Measurements from ENCODE around the gene IGFLR1.

IGFLR1 gene

DNA sequence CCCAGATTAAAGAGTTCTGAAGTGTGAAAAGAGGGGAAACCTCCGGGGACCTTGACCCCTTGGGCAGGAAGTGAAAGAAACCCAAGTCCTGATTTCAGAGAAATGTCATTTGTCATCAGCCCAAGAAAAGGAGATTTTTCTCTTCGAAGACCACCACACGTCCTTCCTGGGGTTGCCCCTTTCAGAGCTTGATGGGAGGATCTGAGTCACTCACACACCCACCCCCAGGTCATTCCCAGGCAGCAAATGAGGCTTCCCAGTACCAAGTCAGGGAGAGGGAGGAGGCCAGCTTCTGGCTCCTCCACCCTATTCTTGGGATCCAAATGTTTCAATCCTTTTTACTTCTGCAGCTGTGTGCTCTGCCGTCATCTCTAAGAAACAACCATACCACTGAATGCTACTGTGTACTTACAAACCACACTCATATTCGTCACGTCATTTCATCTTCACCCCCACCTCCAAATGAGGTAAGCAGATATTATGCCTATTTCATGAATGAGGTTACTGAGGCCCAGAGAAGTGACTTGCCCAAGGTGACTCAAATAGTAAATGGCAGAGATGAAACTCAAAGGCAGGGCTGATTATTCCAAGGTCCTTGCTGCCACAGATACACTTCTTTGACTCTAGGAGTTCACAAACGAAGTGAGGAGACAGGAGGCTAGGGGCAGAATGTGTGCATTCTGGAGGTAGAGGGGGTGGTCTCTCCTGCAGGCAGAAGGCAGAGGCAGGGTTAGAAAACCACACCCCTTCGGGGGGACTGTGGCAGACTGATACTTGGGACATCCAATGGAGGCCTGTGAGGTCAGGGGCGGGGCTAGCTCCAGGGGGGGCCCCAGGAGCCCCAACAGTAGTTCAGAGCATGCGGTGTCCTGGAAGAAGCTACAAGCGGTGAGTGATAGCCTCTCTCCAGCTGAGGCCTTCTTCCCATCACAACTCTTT lies 29.4 kb downstream of the IGFLR1 start:
- TF ChIP-seq GATA2 (IDR thresholded peaks at IDR 0.05; ENCODE audit: low read depth, low read length) (no peak), GATA3 (IDR thresholded peaks at IDR 0.05; ENCODE audit: low read depth, low read length) (no peak)

DNA sequence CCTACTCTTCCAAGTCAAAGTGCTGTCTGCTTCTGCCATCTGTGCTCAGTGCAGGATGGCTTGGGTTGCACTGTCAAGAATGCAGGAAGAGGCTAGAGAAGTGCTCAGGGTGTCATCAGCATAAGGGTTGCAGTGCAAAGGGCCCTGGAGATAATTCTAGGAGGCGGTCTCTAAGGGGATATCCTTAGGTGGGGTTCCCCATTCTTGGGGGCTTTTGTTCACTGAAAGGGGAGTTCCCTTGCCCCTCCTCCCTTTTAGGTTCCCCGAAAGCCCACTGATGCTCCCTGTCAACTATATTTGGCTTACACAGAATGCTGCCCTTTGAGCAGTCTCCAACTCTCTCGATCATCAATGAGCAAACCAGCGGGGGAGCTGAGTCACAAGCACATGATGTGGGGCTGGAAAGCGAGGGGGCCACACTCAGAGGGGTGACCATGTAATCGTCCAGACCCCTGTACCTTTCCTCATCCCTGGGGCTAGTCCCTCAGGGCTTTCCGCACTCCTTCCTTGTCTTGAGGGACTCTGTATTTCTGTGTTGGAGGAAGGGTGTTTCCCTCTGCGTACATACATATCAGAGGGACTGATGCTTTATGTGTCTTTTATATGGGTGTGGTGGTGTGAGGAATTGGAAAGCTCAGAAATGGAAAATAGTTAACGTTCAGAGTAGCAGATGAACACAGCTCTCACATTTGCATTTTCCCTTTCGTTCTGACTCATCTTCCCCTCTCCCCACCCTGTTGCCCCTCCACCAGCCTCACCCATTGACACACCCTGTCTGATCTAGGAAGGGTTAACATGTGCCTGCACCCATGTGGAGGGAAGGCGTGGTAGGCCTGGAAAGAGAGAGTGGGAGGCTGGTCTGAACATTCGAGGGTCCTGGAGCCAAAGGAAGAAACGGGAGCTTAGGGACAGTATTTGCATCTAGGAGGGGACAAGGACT lies 31.2 kb downstream of the IGFLR1 start:
- TF ChIP-seq GATA3 (IDR thresholded peaks at IDR 0.05; ENCODE audit: low read depth, low read length) (no peak), GATA2 (IDR thresholded peaks at IDR 0.05; ENCODE audit: low read depth, low read length) (no peak)

GRCh38 chr19:35708391-35708790 lies 33.9 kb downstream of the IGFLR1 start:
- TF ChIP-seq GATA2 (IDR thresholded peaks at IDR 0.05; ENCODE audit: low read depth, low read length), result no peak
- no peak for TF ChIP-seq GATA3 (IDR thresholded peaks at IDR 0.05; ENCODE audit: low read depth, low read length)

DNA sequence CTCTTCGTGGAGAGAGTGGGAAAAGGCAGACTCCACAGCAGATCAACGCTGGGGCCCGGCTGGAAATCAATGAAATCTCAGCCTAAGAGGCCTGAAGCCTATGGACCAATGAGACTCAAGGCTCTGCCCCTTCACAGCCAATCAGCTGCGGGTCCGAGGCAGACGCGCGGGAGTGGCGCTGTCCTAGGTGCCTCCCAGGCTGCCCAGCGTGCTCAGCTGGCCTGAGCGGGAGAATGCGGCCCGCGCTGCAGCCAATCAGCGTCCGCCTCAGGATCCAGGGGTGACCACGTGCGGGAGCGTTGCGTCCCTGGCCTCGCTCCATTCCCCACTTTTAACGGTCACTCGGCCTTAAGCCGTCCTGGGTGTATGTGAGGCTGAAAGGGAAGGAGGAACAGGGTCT lies 38.0 kb downstream of the IGFLR1 start, which contains the start of gene ZBTB32:
ZBTB32 (plus strand) TSS at position 341 of the 400 bp plus-strand sequence. CDS start 10,069 bp downstream, outside the sequence.
- TF ChIP-seq GATA3 (IDR thresholded peaks at IDR 0.05; ENCODE audit: low read depth, low read length), result no peak
- no peak for TF ChIP-seq GATA2 (IDR thresholded peaks at IDR 0.05; ENCODE audit: low read depth, low read length)

- TF ChIP-seq GATA3 (IDR thresholded peaks at IDR 0.05; ENCODE audit: low read depth, low read length) (no peak), GATA2 (IDR thresholded peaks at IDR 0.05; ENCODE audit: low read depth, low read length) (no peak)
Observed at GRCh38 chr19:35703343-35703742, 38.9 kb downstream of the IGFLR1 start.

GRCh38 chr19:35702223-35703012 lies 39.8 kb downstream of the IGFLR1 start:
- TF ChIP-seq GATA3 (IDR thresholded peaks at IDR 0.05; ENCODE audit: low read depth, low read length) (no peak), GATA2 (IDR thresholded peaks at IDR 0.05; ENCODE audit: low read depth, low read length) (no peak)

DNA sequence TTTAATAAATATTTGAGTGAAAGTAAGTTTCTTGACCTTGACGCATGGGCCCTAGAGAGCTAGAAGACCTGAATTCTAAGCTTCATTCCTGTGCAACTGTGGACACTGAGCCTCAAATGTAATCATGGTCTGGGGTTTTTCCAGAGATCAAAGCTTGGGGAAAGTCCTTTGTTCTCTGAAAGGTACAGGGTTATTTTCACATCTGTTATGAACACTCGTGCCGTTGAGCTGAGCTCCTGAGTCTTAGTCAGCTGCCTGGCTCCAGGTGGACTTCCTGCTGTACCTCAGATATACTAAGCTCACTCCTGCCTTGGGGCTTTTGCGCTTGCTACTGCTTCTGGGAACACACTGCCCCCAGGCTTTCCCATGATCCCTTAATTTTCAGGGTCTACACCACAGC lies 45.4 kb downstream of the IGFLR1 start:
- no peak for TF ChIP-seq GATA2 (IDR thresholded peaks at IDR 0.05; ENCODE audit: low read depth, low read length)
- TF ChIP-seq GATA3 (IDR thresholded peaks at IDR 0.05; ENCODE audit: low read depth, low read length), result no peak

DNA sequence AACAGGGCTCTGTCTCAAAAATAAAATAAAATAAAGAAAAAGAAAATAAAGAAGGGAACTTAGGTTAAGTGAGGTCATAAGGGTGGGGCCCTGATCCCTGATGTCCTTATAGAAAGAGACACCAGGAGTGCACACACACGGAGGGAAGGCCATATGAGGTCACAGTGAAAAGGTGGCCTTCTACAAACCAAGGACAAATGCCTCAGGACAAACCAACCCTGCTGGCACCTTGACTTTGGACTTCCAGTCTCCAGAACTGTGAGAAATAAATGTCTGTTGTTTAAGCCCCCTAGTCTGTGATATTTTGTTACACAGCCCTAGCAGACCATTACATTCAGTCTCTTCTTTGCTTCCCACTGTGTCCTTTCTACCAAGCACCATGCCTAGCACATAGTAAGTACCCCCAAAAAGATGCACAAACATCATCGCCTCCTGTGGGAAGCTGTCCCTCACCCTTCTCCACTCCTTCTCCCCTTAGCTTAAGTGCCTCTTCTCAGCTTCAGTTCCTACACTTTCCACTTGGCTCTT lies 46.3 kb downstream of the IGFLR1 start:
- TF ChIP-seq GATA2 (IDR thresholded peaks at IDR 0.05; ENCODE audit: low read depth, low read length), result no peak
- no peak for TF ChIP-seq GATA3 (IDR thresholded peaks at IDR 0.05; ENCODE audit: low read depth, low read length)

DNA sequence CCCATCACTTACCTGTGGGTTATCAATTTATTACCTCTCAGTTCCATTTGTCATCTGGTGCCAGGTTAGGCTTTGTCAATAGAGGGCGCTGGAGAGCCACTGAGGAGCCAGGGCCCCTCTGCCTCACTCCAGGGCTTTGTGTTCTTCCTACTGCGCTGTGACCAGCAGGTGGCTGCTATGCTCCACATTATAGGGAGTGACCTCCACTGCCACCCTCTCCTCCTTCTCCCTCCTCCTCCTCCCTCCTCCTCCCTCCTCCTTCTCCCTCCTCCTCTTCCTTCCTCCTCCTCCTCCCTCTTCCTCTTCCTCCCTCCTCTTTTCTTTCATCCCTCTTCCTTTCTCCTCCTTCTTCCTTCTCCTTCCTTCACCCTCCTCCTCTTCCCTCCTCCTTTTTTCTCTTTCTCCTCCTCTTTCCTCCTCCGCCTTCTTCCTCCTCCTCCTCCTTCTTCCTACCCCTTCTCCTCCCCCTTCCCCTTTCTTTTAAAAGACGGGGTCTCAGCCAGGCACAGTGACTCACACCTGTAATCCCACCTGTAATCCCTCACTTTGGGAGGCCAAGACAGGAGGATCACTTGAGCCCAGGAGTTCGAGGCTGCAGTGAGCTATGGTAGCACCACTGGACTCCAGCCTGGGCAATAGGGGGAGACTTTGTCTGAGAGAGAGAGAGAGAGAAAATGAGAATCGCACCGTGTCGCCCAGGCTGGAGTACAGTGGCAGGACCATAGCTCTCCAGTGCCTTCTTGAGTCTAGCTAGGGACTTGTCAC lies 48.2 kb downstream of the IGFLR1 start:
- TF ChIP-seq GATA3 (IDR thresholded peaks at IDR 0.05; ENCODE audit: low read depth, low read length), result no peak
- TF ChIP-seq GATA2 (IDR thresholded peaks at IDR 0.05; ENCODE audit: low read depth, low read length), result no peak

DNA sequence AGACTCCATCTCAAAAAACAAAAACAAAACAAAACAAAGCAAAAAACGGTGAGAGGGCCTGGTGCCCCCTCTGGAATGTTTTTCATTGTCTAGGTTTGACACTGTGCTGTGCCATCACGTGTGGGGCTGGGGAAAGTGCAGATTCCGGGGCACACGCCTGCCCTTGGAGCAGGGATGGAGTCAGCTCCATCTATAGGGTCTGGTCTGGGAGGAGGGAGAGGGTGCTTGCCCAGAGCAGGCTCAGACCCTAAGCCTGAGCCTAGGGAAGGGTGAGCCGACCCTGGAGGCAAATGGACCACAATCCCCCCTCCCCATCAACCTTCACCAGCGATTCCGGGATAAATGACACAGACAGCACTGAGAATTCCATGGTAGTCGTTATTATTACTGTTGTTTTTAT lies 48.8 kb downstream of the IGFLR1 start:
- no peak for TF ChIP-seq GATA3 (IDR thresholded peaks at IDR 0.05; ENCODE audit: low read depth, low read length)
- TF ChIP-seq GATA2 (IDR thresholded peaks at IDR 0.05; ENCODE audit: low read depth, low read length), result no peak

GRCh38 chr19:35692010-35692409 lies 50.2 kb downstream of the IGFLR1 start:
- TF ChIP-seq GATA3 (IDR thresholded peaks at IDR 0.05; ENCODE audit: low read depth, low read length) (no peak), GATA2 (IDR thresholded peaks at IDR 0.05; ENCODE audit: low read depth, low read length) (no peak)

GRCh38 chr19:35689836-35690235 lies 52.4 kb downstream of the IGFLR1 start:
- TF ChIP-seq GATA2 (IDR thresholded peaks at IDR 0.05; ENCODE audit: low read depth, low read length) (no peak), GATA3 (IDR thresholded peaks at IDR 0.05; ENCODE audit: low read depth, low read length) (no peak)
